ENCODE measurements around the gene MAD1L1.

The MAD1L1 gene

DNA sequence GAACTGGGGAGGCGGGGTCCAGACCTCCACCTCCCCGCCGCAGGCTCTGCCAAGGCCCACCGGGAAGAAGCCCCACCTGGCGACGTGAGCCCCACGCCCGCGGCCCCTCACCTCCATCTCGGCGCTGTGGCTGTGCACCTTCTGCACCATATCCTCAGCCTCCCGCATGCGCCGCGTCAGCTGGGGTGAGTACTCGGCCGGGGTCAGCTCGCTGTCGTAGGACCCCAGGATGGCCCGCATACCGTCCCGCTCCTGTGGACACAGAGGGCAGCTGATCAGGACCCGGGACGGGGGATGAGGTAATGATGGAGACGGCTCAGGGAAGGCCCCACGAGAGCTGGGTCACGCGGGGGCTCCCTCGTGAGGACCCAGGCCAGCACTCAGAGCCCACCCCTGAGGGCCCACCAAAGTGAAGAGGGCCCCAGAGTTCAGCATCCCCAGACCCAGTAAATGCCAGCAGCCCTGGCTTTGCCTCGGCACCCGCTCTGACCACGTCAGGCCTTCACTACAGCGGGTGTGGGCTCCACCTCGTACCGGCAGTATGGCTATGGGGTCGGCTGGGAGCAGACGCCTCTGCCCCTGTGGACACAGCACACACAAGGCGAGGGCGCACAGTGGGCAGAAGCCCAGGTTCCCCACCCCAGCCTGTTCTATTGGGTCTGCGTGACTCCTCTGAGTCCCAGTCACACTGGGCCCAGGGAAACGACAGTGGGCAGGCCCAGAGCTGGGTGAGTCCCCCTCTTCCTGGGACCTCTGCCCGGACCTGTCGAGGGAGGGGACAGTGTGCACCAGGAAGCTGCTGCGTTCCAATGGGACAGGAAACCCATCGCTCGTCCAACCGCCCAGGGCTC, 218.1 kb downstream of the MAD1L1 start:
- TF ChIP-seq, protein P1, sequence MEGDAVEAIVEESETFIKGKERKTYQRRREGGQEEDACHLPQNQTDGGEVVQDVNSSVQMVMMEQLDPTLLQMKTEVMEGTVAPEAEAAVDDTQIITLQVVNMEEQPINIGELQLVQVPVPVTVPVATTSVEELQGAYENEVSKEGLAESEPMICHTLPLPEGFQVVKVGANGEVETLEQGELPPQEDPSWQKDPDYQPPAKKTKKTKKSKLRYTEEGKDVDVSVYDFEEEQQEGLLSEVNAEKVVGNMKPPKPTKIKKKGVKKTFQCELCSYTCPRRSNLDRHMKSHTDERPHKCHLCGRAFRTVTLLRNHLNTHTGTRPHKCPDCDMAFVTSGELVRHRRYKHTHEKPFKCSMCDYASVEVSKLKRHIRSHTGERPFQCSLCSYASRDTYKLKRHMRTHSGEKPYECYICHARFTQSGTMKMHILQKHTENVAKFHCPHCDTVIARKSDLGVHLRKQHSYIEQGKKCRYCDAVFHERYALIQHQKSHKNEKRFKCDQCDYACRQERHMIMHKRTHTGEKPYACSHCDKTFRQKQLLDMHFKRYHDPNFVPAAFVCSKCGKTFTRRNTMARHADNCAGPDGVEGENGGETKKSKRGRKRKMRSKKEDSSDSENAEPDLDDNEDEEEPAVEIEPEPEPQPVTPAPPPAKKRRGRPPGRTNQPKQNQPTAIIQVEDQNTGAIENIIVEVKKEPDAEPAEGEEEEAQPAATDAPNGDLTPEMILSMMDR (conservative IDR thresholded peaks at IDR 0.05; ENCODE audit: low read length) = no peak
- H3K4me3 ChIP-seq (ENCODE audit: low read length) = no peak overlapping the region
- DNase-seq (ENCODE audit: low read depth) = no peak

GRCh38 chr7:2013381-2014311, 219.1 kb downstream of the MAD1L1 start:
- DNase-seq (ENCODE audit: low read depth) = no peak

DNA sequence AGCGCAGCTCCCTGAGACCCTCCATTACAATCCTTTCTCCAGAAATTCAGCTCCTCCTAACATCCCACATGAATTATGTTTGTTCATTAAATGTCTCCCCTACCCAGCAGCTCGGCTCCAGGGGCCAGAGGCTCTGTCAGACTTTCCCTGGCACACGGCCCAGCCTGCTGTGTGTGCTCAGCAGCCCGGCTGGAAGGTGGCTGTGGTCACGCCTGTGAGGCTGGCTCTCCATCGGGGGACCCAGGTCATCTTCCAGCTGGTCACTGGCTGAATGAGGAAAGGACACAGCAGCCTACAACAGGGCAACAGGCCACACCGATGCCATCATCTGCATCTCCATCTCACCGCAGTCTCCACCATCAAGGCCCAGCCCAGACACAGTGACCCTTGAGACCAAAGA, 219.8 kb downstream of the MAD1L1 start:
- DNase-seq (ENCODE audit: low read depth) = peak; percentile 42
- no peak overlapping the region for H3K4me3 ChIP-seq (ENCODE audit: low read length)

More at GRCh38 chr7:2013381-2014311, 219.1 kb downstream of the MAD1L1 start:
- TF ChIP-seq, protein P1 (conservative IDR thresholded peaks at IDR 0.05; ENCODE audit: low read length) = no peak
- no peak overlapping the region for H3K4me3 ChIP-seq (ENCODE audit: low read length)

DNA sequence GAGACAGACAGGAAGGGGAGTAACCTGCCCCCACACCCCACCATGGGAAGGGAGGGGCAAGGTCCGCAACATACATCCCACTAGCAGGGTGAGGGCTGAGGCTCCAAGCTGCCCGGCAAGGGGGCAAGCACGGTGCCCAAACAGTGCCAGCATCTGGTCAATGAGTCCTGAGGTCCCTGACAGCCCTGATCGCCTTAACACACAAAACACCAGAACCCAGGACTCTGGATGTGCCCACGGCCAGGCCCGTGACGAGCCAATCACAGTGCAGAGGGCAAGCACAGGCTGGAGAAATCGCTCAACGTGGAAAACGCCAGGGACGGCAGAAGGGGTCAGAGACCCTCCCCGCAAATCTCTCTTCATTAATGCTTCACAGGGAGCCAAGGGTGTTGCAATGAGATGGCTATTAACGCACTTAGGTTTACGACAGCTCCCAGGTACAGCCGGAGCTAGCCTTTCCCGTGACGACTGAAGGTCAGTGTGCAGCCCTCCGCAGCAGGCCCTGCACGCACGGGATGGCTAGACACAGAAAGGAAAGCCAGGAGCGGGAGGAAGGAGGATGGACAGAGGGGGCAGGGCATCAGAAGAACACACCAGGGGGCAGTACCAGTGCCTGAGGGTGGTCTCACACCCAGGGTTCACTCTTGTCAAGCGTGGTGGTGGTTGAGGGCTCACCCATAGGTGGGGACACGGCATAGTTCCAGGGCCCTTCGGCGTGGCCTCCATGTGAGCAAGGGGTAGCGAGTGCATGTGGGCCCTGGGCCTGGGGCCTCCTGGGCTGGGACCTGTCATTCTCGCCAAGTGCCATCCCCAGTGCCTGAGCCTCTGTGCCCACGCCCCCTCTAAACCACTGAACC, 220.5 kb downstream of the MAD1L1 start:
- H3K4me3 ChIP-seq (ENCODE audit: low read length) = no peak overlapping the region
- TF ChIP-seq, protein P1 (conservative IDR thresholded peaks at IDR 0.05; ENCODE audit: low read length) = no peak
- no peak for DNase-seq (ENCODE audit: low read depth)

More for the DNA sequence above, 219.8 kb downstream of the MAD1L1 start:
- TF ChIP-seq, protein P1 (conservative IDR thresholded peaks at IDR 0.05; ENCODE audit: low read length) = no peak

DNA sequence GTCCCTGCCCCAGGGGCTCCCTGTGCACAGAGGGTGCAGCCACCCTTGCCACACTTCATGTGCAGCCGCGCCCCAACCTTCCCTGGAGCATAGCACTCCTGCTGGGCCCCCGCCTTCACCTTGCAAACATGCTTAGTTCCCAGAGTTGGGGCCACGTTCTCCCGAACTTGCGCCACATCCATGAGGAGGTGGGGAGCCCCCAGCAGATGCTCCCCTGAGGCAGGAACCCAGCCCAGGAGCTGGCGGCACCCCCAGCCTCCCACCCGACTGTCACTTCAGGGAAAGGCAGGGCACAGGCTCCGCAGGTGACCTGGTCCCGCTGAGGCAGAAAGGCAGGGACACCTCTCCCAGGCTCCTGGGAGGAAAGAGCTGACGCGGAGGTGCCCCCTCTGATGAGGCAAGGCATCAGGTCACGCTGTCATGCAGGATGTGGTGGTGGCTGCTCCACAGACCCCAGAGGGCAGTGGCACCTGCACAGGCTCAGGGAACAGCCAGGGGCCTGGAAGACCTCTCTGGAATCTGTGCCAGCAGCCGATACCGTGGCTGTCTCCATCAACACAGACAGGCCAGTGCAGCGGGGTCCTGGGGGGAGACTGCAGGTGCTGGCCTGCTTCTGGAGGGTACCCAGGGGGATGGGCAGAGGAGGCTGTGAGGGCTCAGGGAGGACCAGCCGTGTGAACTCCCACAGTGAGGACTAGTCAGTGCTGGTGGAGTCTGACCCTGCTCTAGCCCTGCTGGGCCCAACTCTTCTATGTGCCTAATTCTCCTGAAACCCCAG, 221.3 kb downstream of the MAD1L1 start:
- DNase-seq (ENCODE audit: low read depth) = no peak
- TF ChIP-seq, protein P1 (conservative IDR thresholded peaks at IDR 0.05; ENCODE audit: low read length) = no peak

More for the DNA sequence above, 221.3 kb downstream of the MAD1L1 start:
- no peak overlapping the region for H3K4me3 ChIP-seq (ENCODE audit: low read length)
